ENCODE results near the gene FABP2.

DNA sequence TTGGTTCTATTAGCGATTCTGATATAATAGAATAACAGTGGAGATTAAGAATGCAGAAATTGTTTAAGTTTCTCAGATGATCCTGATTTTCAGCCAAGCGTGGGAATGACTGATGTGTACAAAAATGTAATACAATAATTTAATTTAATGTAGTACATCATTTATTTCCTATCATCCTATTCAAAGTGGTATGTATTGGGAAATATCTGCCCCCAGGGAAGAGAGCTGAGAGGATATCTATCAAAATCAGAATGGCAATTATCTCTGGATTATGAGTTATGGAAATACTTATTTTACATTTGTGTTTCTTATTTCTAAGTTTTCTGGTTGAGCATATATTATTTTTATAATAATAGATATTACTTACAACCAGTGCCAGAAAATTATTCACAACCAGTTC lies 3.9 kb downstream of the FABP2 start:
- TF ChIP-seq, protein P1, sequence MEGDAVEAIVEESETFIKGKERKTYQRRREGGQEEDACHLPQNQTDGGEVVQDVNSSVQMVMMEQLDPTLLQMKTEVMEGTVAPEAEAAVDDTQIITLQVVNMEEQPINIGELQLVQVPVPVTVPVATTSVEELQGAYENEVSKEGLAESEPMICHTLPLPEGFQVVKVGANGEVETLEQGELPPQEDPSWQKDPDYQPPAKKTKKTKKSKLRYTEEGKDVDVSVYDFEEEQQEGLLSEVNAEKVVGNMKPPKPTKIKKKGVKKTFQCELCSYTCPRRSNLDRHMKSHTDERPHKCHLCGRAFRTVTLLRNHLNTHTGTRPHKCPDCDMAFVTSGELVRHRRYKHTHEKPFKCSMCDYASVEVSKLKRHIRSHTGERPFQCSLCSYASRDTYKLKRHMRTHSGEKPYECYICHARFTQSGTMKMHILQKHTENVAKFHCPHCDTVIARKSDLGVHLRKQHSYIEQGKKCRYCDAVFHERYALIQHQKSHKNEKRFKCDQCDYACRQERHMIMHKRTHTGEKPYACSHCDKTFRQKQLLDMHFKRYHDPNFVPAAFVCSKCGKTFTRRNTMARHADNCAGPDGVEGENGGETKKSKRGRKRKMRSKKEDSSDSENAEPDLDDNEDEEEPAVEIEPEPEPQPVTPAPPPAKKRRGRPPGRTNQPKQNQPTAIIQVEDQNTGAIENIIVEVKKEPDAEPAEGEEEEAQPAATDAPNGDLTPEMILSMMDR (IDR thresholded peaks at IDR 0.05; ENCODE audit: low read depth, low read length, missing input control), result no peak
- TF ChIP-seq, protein P2, sequence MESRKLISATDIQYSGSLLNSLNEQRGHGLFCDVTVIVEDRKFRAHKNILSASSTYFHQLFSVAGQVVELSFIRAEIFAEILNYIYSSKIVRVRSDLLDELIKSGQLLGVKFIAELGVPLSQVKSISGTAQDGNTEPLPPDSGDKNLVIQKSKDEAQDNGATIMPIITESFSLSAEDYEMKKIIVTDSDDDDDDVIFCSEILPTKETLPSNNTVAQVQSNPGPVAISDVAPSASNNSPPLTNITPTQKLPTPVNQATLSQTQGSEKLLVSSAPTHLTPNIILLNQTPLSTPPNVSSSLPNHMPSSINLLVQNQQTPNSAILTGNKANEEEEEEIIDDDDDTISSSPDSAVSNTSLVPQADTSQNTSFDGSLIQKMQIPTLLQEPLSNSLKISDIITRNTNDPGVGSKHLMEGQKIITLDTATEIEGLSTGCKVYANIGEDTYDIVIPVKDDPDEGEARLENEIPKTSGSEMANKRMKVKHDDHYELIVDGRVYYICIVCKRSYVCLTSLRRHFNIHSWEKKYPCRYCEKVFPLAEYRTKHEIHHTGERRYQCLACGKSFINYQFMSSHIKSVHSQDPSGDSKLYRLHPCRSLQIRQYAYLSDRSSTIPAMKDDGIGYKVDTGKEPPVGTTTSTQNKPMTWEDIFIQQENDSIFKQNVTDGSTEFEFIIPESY (IDR thresholded peaks at IDR 0.05), result no peak
- TF ChIP-seq, protein P3, sequence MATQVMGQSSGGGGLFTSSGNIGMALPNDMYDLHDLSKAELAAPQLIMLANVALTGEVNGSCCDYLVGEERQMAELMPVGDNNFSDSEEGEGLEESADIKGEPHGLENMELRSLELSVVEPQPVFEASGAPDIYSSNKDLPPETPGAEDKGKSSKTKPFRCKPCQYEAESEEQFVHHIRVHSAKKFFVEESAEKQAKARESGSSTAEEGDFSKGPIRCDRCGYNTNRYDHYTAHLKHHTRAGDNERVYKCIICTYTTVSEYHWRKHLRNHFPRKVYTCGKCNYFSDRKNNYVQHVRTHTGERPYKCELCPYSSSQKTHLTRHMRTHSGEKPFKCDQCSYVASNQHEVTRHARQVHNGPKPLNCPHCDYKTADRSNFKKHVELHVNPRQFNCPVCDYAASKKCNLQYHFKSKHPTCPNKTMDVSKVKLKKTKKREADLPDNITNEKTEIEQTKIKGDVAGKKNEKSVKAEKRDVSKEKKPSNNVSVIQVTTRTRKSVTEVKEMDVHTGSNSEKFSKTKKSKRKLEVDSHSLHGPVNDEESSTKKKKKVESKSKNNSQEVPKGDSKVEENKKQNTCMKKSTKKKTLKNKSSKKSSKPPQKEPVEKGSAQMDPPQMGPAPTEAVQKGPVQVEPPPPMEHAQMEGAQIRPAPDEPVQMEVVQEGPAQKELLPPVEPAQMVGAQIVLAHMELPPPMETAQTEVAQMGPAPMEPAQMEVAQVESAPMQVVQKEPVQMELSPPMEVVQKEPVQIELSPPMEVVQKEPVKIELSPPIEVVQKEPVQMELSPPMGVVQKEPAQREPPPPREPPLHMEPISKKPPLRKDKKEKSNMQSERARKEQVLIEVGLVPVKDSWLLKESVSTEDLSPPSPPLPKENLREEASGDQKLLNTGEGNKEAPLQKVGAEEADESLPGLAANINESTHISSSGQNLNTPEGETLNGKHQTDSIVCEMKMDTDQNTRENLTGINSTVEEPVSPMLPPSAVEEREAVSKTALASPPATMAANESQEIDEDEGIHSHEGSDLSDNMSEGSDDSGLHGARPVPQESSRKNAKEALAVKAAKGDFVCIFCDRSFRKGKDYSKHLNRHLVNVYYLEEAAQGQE (IDR thresholded peaks at IDR 0.05), result no peak
- TF ChIP-seq RAD21 (IDR thresholded peaks at IDR 0.05) (no peak), SP1 (IDR thresholded peaks at IDR 0.05) (no peak), HNF4A (conservative IDR thresholded peaks at IDR 0.05) (no peak), TAF1 (conservative IDR thresholded peaks at IDR 0.05) (no peak), JUND (IDR thresholded peaks at IDR 0.05) (no peak)
- TF ChIP-seq, protein P4, sequence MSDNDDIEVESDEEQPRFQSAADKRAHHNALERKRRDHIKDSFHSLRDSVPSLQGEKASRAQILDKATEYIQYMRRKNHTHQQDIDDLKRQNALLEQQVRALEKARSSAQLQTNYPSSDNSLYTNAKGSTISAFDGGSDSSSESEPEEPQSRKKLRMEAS (IDR thresholded peaks at IDR 0.05), result no peak

Data from liver (tissue), 3 donors.